ENCODE data around the gene B4GALT5.

- TF ChIP-seq EZH2 (IDR thresholded peaks at IDR 0.05), result no peak
- TF ChIP-seq CTCF (IDR thresholded peaks at IDR 0.05 in 2 of 3, conservative IDR thresholded peaks at IDR 0.05 in 1 of 3; ENCODE audit: borderline replicate concordance in 1 of 3, insufficient read depth in 1 of 3, low read depth in 2 of 3, low read length in 2 of 3), result no peak
- no peak for TF ChIP-seq EZH2phosphoT487 (IDR thresholded peaks at IDR 0.05; ENCODE audit: borderline replicate concordance)
- no peak for TF ChIP-seq ZFX (IDR thresholded peaks at IDR 0.05)
- no peak for TF ChIP-seq POLR2AphosphoS5 (IDR thresholded peaks at IDR 0.05; ENCODE audit: low read depth, low read length)
- no peak for TF ChIP-seq ATF3 (IDR thresholded peaks at IDR 0.05)
- TF ChIP-seq POLR2A (IDR thresholded peaks at IDR 0.05; ENCODE audit: borderline replicate concordance, extremely low read depth, insufficient read depth, insufficient read length), result no peak
- no peak for TF ChIP-seq RAD21 (IDR thresholded peaks at IDR 0.05; ENCODE audit: low read depth)
- TF ChIP-seq, protein P1, sequence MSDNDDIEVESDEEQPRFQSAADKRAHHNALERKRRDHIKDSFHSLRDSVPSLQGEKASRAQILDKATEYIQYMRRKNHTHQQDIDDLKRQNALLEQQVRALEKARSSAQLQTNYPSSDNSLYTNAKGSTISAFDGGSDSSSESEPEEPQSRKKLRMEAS (IDR thresholded peaks at IDR 0.05), result no peak
- TF ChIP-seq ZNF274 (IDR thresholded peaks at IDR 0.05; ENCODE audit: low read depth, low read length), result no peak
- TF ChIP-seq ELF1 (IDR thresholded peaks at IDR 0.05; ENCODE audit: borderline replicate concordance, low read depth), result no peak
- TF ChIP-seq YY1 (IDR thresholded peaks at IDR 0.05; ENCODE audit: extremely low read depth, insufficient replicate concordance, low read depth, low read length), result no peak
- no peak for TF ChIP-seq SRF (IDR thresholded peaks at IDR 0.05; ENCODE audit: low read depth)
- TF ChIP-seq CEBPB (IDR thresholded peaks at IDR 0.05; ENCODE audit: low read depth), result no peak
Measured at GRCh38 chr20:49602345-49603208, 111.1 kb downstream of the B4GALT5 start.
